Mesendoderm (in vitro differentiated cells): ENCODE results near the gene PDE4D.
A peak's percentile ranks its signal among the peaks of the same experiment; 100 is the strongest.

Experiments
- DNase-seq: peaks from one replicate; pipeline ENCODE4 v3.0.0; 2013
- H2AK5ac ChIP-seq: 2 replicates; pipeline ENCODE4 v1.6.1; 2013; ENCODE audit warnings: low read length, inconsistent platforms
- H2BK120ac ChIP-seq: 2 replicates; pipeline ENCODE4 v1.6.1; 2013; ENCODE audit warnings: low read depth, mild to moderate bottlenecking, low read length, moderate library complexity, mixed read lengths
- H2BK15ac ChIP-seq: replicated peaks from 2 replicates; pipeline ENCODE4 v1.6.1; 2013; ENCODE audit warnings: low read depth, mild to moderate bottlenecking, moderate library complexity
- H2BK5ac ChIP-seq: 2 replicates; pipeline ENCODE4 v1.6.1; 2013; ENCODE audit warnings: low read length, inconsistent platforms
- H3K18ac ChIP-seq: 2 replicates; pipeline ENCODE4 v1.6.1; 2013; ENCODE audit warnings: mild to moderate bottlenecking, low read length, mixed read lengths
- H3K23ac ChIP-seq: one replicate; pipeline ENCODE4 v1.6.1; 2013; ENCODE audit warnings: low read length
- H3K27ac ChIP-seq: 2 replicates; pipeline ENCODE4 v1.5.1; 2013; ENCODE audit warnings: low read depth, mild to moderate bottlenecking, inconsistent platforms, low read length, moderate library complexity
- H3K27me3 ChIP-seq: 2 replicates; pipeline ENCODE4 v1.6.1; 2013; ENCODE audit warnings: low read length, control low read depth, mild to moderate bottlenecking, inconsistent platforms; ENCODE audit not compliant: insufficient read depth, poor library complexity
- H3K36me3 ChIP-seq: 2 replicates; pipeline ENCODE4 v1.6.1; 2013; ENCODE audit warnings: low read length, inconsistent platforms; ENCODE audit not compliant: control insufficient read depth, insufficient read depth
- H3K4ac ChIP-seq: one replicate; pipeline ENCODE4 v1.6.1; 2013; ENCODE audit warnings: low read depth, mild to moderate bottlenecking, low read length, moderate library complexity
- H3K4me1 ChIP-seq: 2 replicates; pipeline ENCODE4 v1.6.1; 2013; ENCODE audit warnings: low read depth, low read length, inconsistent platforms; ENCODE audit not compliant: control insufficient read depth
- H3K4me2 ChIP-seq: 2 replicates; pipeline ENCODE4 v1.6.1; 2013; ENCODE audit warnings: low read length
- H3K4me3 ChIP-seq: 2 replicates; pipeline ENCODE4 v1.5.1; 2013; ENCODE audit warnings: mild to moderate bottlenecking, low read length
- H3K56ac ChIP-seq: one replicate; pipeline ENCODE4 v1.6.1; 2013; ENCODE audit warnings: low read length
- H3K79me1 ChIP-seq: 2 replicates; pipeline ENCODE4 v1.6.1; 2013; ENCODE audit warnings: low read length, inconsistent platforms
- H3K79me2 ChIP-seq: 2 replicates; pipeline ENCODE4 v1.6.1; 2013; ENCODE audit warnings: mild to moderate bottlenecking, low read length; ENCODE audit not compliant: control insufficient read depth, insufficient read depth
- H3K9ac ChIP-seq: 2 replicates; pipeline ENCODE4 v1.6.1; 2013; ENCODE audit warnings: low read length, inconsistent platforms
- H4K5ac ChIP-seq: one replicate; pipeline ENCODE4 v1.6.1; 2013; ENCODE audit warnings: low read length
- H4K8ac ChIP-seq: one replicate; pipeline ENCODE4 v1.6.1; 2013; ENCODE audit warnings: low read depth, mild to moderate bottlenecking, control low read depth, low read length, moderate library complexity
- WGBS: extraction: QIAGEN DNeasy Blood & Tissue Kit; methylation state at CpG from one replicate; pipeline ENCODE4 v1.1.7; 2013; ENCODE audit warnings: low lambda C conversion rate, missing lambda C conversion rate; ENCODE audit not compliant: insufficient coverage; ENCODE audit errors: extremely low coverage; 5-methylcytosine and 5-hydroxymethylcytosine counted together

PDE4D gene

DNA sequence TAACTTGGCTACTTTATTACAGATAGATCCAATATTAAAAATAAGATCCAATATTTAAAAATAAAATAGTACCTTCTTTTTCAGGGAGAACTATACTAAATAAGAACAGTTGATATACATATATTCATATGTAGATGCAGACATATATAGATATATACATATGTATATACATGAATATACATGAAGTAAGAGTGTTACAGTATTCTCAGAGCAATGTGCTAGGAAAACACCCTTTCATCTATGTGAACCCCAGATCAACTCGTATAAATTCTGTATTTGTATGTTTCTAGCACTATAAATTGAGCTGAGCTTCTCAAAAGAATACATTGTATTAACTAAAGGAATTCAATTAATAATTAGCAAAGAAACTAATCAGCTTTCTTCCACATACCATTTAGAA lies 287.6 kb downstream of the PDE4D start:
- Histone ChIP-seq H3K79me2 (no peaks in the 10 kb centered on the region), H3K23ac (no peak overlapping the region), H3K9ac (no peak overlapping the region), H3K4me1 (peaks cover 6% of the 10 kb centered on the region), H3K4me3 (no peak overlapping the region), H2BK120ac (no peak overlapping the region), H3K4ac (no peak overlapping the region), H2BK15ac (no peak overlapping the region), H3K56ac (no peak overlapping the region), H2BK5ac (no peak overlapping the region), H3K36me3 (no peaks in the 10 kb centered on the region), H3K4me2 (no peak overlapping the region), H4K5ac (no peak overlapping the region), H3K79me1 (no peaks in the 10 kb centered on the region), H3K27ac (no peak overlapping the region), H2AK5ac (no peak overlapping the region), H4K8ac (no peak overlapping the region), H3K27me3 (no peaks in the 10 kb centered on the region), H3K18ac (no peak overlapping the region)
- WGBS: no CpG with 5 or more reads among the region's 1 CpG
- DNase-seq: no peak

DNA sequence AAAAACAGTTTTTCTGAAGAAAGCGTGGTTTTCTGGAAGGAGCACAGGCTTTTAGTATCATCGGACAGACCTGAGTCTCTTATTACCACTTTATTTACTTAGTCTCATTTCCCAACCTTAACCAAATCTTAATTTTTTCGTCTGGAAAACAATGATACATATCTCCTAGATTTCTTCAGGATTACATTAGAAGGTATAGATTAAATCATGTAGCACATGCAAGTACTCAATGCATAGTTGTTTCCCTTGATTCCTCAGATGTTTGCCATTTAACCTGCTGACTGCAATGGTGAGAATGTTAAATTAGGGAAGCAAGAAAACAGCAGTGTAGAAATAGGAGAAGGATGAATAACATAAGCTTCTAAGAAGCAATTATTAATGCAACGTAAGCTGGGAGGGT lies 289.4 kb downstream of the PDE4D start:
- no CpG with 5 or more reads among the region's 4 CpGs for WGBS
- no peaks in the 10 kb centered on the region for H3K27me3 ChIP-seq
- H3K79me1 ChIP-seq: no peaks in the 10 kb centered on the region
- H3K4me1 ChIP-seq: peaks cover 6% of the 10 kb centered on the region
- no peak overlapping the region for H3K4ac ChIP-seq
- H3K9ac ChIP-seq: no peak overlapping the region
- no peak overlapping the region for H4K5ac ChIP-seq
- no peak overlapping the region for H3K56ac ChIP-seq
- no peak for DNase-seq
- no peak overlapping the region for H2AK5ac ChIP-seq
- H4K8ac ChIP-seq: no peak overlapping the region
- H3K79me2 ChIP-seq: no peaks in the 10 kb centered on the region
- no peak overlapping the region for H3K23ac ChIP-seq
- H3K36me3 ChIP-seq: no peaks in the 10 kb centered on the region
- no peak overlapping the region for H2BK5ac ChIP-seq
- peak overlapping the region; percentile 57 for H2BK15ac ChIP-seq
- no peak overlapping the region for H3K4me2 ChIP-seq
- H3K4me3 ChIP-seq: no peak overlapping the region
- no peak overlapping the region for H2BK120ac ChIP-seq
- H3K18ac ChIP-seq: no peak overlapping the region
- H3K27ac ChIP-seq: no peak overlapping the region

DNA sequence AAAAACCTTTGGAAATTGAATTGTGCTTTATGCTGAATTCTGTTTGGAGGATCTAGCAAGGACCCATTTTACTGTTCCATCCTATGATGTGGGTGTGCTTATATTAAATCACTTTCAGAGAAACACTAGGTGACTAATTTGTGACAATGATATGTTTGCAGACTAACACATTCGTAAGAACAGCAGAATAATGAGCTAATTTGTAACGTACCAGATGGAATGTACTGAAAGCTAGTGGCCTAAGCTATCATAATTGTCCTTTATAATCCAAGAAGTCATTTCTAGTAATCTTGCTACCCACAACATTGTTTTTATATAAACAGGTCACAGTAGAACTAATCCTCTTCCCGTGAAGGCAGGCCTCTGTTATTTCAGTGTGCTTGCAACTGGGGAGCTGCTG lies 292.5 kb downstream of the PDE4D start:
- H3K79me2 ChIP-seq: no peaks in the 10 kb centered on the region
- no peak overlapping the region for H3K23ac ChIP-seq
- H2BK5ac ChIP-seq: no peak overlapping the region
- H3K4me2 ChIP-seq: no peak overlapping the region
- WGBS: no CpG with 5 or more reads among the region's 3 CpGs
- no peak overlapping the region for H2AK5ac ChIP-seq
- H4K8ac ChIP-seq: no peak overlapping the region
- peak overlapping the region; percentile 45 for H2BK120ac ChIP-seq
- no peak overlapping the region for H4K5ac ChIP-seq
- no peak overlapping the region for H3K27ac ChIP-seq
- no peak overlapping the region for H2BK15ac ChIP-seq
- H3K18ac ChIP-seq: no peak overlapping the region
- H3K4me1 ChIP-seq: no peaks in the 10 kb centered on the region
- H3K4me3 ChIP-seq: no peak overlapping the region
- H3K4ac ChIP-seq: no peak overlapping the region
- no peak overlapping the region for H3K9ac ChIP-seq
- no peaks in the 10 kb centered on the region for H3K36me3 ChIP-seq
- H3K79me1 ChIP-seq: no peaks in the 10 kb centered on the region
- H3K27me3 ChIP-seq: no peaks in the 10 kb centered on the region
- no peak for DNase-seq
- H3K56ac ChIP-seq: no peak overlapping the region

DNA sequence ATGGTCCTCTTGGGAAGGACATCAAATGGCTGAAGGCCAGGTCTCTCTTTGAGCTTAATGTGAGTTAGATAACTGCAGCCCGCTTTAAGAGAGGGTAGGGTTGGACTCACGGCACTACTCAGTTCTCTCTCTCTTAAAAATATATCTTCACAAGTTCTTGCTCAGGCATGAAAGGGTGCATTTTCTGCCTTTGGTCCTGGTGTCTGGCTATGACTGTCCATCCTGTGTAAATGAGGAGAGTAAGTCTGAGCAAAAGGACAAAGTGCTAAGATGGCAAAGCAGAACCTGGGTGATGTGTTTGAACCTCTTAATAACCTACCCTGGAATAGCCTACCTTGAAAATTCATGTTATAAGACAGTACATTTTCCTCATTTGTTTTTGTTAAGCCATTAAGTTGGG lies 293.4 kb downstream of the PDE4D start:
- no peak overlapping the region for H2BK5ac ChIP-seq
- H3K56ac ChIP-seq: no peak overlapping the region
- H3K4ac ChIP-seq: no peak overlapping the region
- H3K79me1 ChIP-seq: no peaks in the 10 kb centered on the region
- H3K9ac ChIP-seq: no peak overlapping the region
- peak overlapping the region; percentile 7 for H3K18ac ChIP-seq
- no peaks in the 10 kb centered on the region for H3K4me1 ChIP-seq
- H4K8ac ChIP-seq: no peak overlapping the region
- no peak overlapping the region for H3K4me3 ChIP-seq
- WGBS: no CpG with 5 or more reads among the region's 2 CpGs
- no peak overlapping the region for H3K27ac ChIP-seq
- H4K5ac ChIP-seq: no peak overlapping the region
- H2BK15ac ChIP-seq: peak overlapping the region; percentile 57
- no peaks in the 10 kb centered on the region for H3K36me3 ChIP-seq
- H3K79me2 ChIP-seq: no peaks in the 10 kb centered on the region
- H3K4me2 ChIP-seq: no peak overlapping the region
- no peak overlapping the region for H3K23ac ChIP-seq
- no peak for DNase-seq
- no peaks in the 10 kb centered on the region for H3K27me3 ChIP-seq
- H2AK5ac ChIP-seq: no peak overlapping the region
- no peak overlapping the region for H2BK120ac ChIP-seq

DNA sequence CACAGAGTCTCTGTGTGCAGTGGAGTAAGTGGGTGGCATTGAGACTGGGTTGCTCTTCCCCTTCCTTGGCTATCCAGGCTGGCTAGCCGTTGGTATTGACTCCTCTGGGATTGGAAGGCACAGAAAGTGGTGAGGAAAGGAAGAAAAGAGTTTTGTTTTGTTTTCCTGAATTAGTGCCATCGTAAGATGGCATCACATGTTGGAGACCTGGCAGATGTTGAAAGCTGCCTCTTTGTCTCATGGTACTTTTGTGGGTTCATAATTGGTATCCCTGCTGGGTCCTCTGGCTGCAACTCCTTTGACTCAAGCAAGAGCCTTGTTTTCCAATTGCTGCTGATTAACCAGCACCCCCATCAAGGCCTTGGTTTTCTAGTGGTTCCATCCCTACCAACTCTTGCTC lies 293.8 kb downstream of the PDE4D start:
- Histone ChIP-seq H3K79me1 (no peaks in the 10 kb centered on the region), H3K9ac (no peak overlapping the region), H3K4me3 (no peak overlapping the region), H3K36me3 (no peaks in the 10 kb centered on the region), H2BK15ac (peak overlapping the region; percentile 57), H3K18ac (peak overlapping the region; percentile 7), H2BK5ac (no peak overlapping the region), H4K8ac (no peak overlapping the region), H3K56ac (no peak overlapping the region), H3K79me2 (no peaks in the 10 kb centered on the region), H3K23ac (no peak overlapping the region), H2BK120ac (no peak overlapping the region), H2AK5ac (no peak overlapping the region), H3K27ac (no peak overlapping the region), H3K4ac (no peak overlapping the region), H3K4me1 (no peaks in the 10 kb centered on the region), H4K5ac (no peak overlapping the region), H3K4me2 (no peak overlapping the region), H3K27me3 (no peaks in the 10 kb centered on the region)
- no CpG with 5 or more reads among the region's 2 CpGs for WGBS
- DNase-seq: no peak

DNA sequence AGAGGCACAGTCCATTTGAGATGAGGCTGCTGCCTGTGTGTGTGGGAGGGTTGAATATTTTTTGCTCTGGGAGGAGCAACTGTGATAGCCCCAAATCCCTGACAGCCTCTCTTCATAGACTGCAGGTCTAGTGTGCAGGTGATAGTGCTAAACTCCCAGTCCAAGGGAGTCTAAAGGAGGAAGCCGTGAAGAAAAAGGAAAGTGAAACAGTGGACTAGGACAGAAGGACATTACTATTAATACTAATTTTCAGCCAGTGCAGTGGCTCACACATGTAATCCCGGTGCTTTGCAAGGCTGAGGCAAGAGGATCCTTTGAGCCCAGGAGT lies 295.0 kb downstream of the PDE4D start:
- no peak overlapping the region for H2AK5ac ChIP-seq
- H3K4me1 ChIP-seq: no peaks in the 10 kb centered on the region
- DNase-seq: no peak
- no peak overlapping the region for H2BK5ac ChIP-seq
- H4K8ac ChIP-seq: no peak overlapping the region
- no peak overlapping the region for H3K4me3 ChIP-seq
- no peaks in the 10 kb centered on the region for H3K79me2 ChIP-seq
- no CpG with 5 or more reads among the region's 2 CpGs for WGBS
- no peak overlapping the region for H3K18ac ChIP-seq
- H2BK120ac ChIP-seq: no peak overlapping the region
- H3K79me1 ChIP-seq: no peaks in the 10 kb centered on the region
- H3K36me3 ChIP-seq: no peaks in the 10 kb centered on the region
- no peak overlapping the region for H3K9ac ChIP-seq
- no peaks in the 10 kb centered on the region for H3K27me3 ChIP-seq
- H3K4ac ChIP-seq: no peak overlapping the region
- no peak overlapping the region for H3K56ac ChIP-seq
- peak overlapping the region; percentile 9 for H2BK15ac ChIP-seq
- H4K5ac ChIP-seq: no peak overlapping the region
- no peak overlapping the region for H3K23ac ChIP-seq
- H3K27ac ChIP-seq: no peak overlapping the region
- H3K4me2 ChIP-seq: no peak overlapping the region
